Fibroblast of gingiva (primary cell): ENCODE data around the gene RBM44.

ENCODE experiments used
- DNase-seq: peaks from one replicate; pipeline ENCODE4 v3.0.0-alpha.2; 2011; ENCODE audit warnings: low read depth

Gene RBM44

GRCh38 chr2:237872178-237872887 is 73.8 kb downstream of the RBM44 start:
- DNase-seq: no peak

GRCh38 chr2:237873421-237873831 is 74.8 kb downstream of the RBM44 start:
- DNase-seq: no peak

GRCh38 chr2:237873897-237874551 is 75.4 kb downstream of the RBM44 start:
- DNase-seq: no peak

- peak; percentile 84 for DNase-seq
Observed at GRCh38 chr2:237874585-237875161, 76.1 kb downstream of the RBM44 start.

- no peak for DNase-seq
Observed at GRCh38 chr2:237875256-237876060, 76.9 kb downstream of the RBM44 start.

- no peak for DNase-seq
Observed at GRCh38 chr2:237876061-237876526, 77.5 kb downstream of the RBM44 start.

GRCh38 chr2:237876532-237876931 is 78.0 kb downstream of the RBM44 start:
- no peak for DNase-seq

- DNase-seq: no peak
Observed at GRCh38 chr2:237876951-237877491, 78.4 kb downstream of the RBM44 start.

GRCh38 chr2:237877576-237878307 is 79.2 kb downstream of the RBM44 start:
- no peak for DNase-seq

GRCh38 chr2:237878321-237879057 is 79.9 kb downstream of the RBM44 start:
- no peak for DNase-seq

GRCh38 chr2:237879058-237879430 is 80.5 kb downstream of the RBM44 start:
- DNase-seq: peak; percentile 48

- DNase-seq: no peak
Observed at GRCh38 chr2:237879991-237880560, 81.5 kb downstream of the RBM44 start.

GRCh38 chr2:237882510-237883481 is 84.2 kb downstream of the RBM44 start:
- DNase-seq: no peak

GRCh38 chr2:237883951-237884446 is 85.4 kb downstream of the RBM44 start:
- no peak for DNase-seq

GRCh38 chr2:237884681-237885080 is 86.1 kb downstream of the RBM44 start:
- no peak for DNase-seq

- DNase-seq: no peak
Observed at GRCh38 chr2:237885111-237885930, 86.7 kb downstream of the RBM44 start.

GRCh38 chr2:237885931-237886684 is 87.5 kb downstream of the RBM44 start:
- DNase-seq: no peak
